HFFc6 (cell line): ENCODE measurements around the gene CLSTN3. TPM values are rescaled to one million over a fixed set of nuclear protein-coding genes. Genes with fewer than 3 reads are reported as not detected.
A peak's percentile ranks its signal among the peaks of the same experiment; 100 is the strongest.

ENCODE experiments used
- DNase-seq: peaks from one replicate; pipeline ENCODE4 v3.0.0-alpha.2; 2018
- H3K27ac Mint-ChIP-seq: 2 replicates; pipeline ENCODE4 v1.8.0; 2020; ENCODE audit warnings: mild to moderate bottlenecking, mixed read lengths
- H3K27me3 Mint-ChIP-seq: 2 replicates; pipeline ENCODE4 v1.8.0; 2021; ENCODE audit warnings: mild to moderate bottlenecking, moderate library complexity, mixed read lengths; ENCODE audit not compliant: insufficient read depth
- H3K36me3 Mint-ChIP-seq: 2 replicates; pipeline ENCODE4 v1.8.0; 2021; ENCODE audit warnings: low read depth, mixed read lengths
- H3K4me1 Mint-ChIP-seq: 2 replicates; pipeline ENCODE4 v1.8.0; 2020; ENCODE audit warnings: low read depth, mixed read lengths
- H3K4me3 Mint-ChIP-seq: 2 replicates; pipeline ENCODE4 v1.8.0; 2020; ENCODE audit warnings: mild to moderate bottlenecking, moderate library complexity, mixed read lengths
- H3K9me3 Mint-ChIP-seq: 2 replicates; pipeline ENCODE4 v1.8.0; 2020; ENCODE audit warnings: mild to moderate bottlenecking, mixed read lengths
- total RNA-seq, 6 experiments: library from RNA; stranded (reverse); fragmentation: NEBNext Ultra II Directional; extraction: Animal tissue kit (Norgen Biotek cat#: 25700); gene quantifications; 2 replicates in 1 of 6; 3 replicates in 5 of 6; pipeline ENCODE4 v1.2.3, GENCODE V29; 2021
- TF ChIP-seq, protein P1 (sequence below): fragments of 200-600 bp; sonication (generic); IDR thresholded peaks from 2 replicates; pipeline ENCODE4 v1.5.0; 2021; ENCODE audit warnings: antibody characterized with exemption, mild to moderate bottlenecking

The CLSTN3 gene
- total RNA-seq, 6 experiments from 2014 or later: 10.4 to 15.5 (median 13.7) TPM

DNA sequence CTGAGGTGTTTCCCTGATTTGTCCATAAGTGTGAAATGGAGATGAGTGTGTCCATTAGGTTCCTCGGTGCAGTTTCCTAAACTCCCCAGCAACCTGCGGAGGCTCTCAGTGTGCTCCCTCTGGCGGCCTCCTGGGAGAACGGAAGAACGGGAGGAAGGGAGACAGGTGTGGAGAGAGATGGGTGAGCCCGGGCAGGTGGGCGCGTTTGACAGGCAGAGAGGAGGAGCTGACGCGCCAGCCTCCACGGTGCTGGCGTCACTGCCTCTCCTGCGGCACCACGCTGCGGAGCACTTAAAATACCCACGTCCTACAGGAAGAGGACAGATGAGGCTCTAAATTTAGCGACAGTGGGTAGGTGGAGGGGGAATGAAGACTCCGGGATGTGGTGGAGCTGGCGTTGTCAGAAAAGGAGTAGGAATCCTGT, 32.5 kb downstream of the CLSTN3 start:
- H3K27me3 Mint-ChIP-seq: peaks cover 14% of the 10 kb centered on the region
- no peak overlapping the region for H3K27ac Mint-ChIP-seq
- TF ChIP-seq, protein P1, sequence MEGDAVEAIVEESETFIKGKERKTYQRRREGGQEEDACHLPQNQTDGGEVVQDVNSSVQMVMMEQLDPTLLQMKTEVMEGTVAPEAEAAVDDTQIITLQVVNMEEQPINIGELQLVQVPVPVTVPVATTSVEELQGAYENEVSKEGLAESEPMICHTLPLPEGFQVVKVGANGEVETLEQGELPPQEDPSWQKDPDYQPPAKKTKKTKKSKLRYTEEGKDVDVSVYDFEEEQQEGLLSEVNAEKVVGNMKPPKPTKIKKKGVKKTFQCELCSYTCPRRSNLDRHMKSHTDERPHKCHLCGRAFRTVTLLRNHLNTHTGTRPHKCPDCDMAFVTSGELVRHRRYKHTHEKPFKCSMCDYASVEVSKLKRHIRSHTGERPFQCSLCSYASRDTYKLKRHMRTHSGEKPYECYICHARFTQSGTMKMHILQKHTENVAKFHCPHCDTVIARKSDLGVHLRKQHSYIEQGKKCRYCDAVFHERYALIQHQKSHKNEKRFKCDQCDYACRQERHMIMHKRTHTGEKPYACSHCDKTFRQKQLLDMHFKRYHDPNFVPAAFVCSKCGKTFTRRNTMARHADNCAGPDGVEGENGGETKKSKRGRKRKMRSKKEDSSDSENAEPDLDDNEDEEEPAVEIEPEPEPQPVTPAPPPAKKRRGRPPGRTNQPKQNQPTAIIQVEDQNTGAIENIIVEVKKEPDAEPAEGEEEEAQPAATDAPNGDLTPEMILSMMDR: peak; percentile 65
- no peak overlapping the region for H3K4me3 Mint-ChIP-seq
- H3K9me3 Mint-ChIP-seq: peaks cover 15% of the 10 kb centered on the region
- peaks cover 8% of the 10 kb centered on the region; the same call in 1 of the 2 replicates for H3K36me3 Mint-ChIP-seq
- 0 out of 2 replicates have a peak, but pooled peaks cover 5% of the 10 kb centered on the region for H3K4me1 Mint-ChIP-seq
- DNase-seq: no peak

DNA sequence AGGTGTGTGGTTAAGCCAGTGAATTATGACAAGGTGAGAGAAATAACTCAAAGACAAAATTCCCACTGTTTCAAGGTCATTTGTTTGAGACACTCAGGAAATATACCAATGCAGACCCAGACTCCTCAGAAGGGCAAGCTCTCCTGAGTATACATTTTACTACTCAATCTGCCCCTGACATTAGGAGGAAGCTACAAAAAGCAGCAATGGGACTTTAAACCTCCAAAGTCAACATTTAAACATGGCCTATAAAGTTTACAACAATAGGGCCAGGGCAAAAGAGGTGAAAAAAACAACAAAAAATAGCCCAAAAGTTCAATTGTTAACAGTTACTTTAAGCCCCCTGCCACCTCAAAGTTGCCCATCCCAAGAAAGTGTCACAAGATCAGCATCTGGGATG, 39.8 kb downstream of the CLSTN3 start:
- H3K27ac Mint-ChIP-seq: no peak overlapping the region

DNA sequence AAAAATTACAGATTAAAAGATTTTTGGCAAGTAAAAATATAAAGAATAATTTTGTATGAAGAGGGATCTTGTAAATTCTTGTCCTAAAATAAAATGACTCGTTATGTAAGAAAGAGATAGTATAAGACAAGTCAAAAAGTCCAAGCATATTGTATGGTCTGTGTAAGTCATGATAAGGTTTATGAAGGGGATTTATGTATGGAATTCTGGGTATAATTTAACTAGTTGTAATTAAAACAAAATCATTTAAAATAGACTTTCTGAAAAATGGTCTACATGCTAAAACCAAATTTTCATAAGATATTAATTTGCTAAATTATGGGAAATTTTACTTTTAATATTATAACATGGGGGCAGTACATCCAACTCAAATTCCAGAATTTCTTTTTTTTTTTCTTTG, 41.7 kb downstream of the CLSTN3 start:
- no peak for DNase-seq
- H3K9me3 Mint-ChIP-seq: peaks cover 71% of the 10 kb centered on the region
- H3K36me3 Mint-ChIP-seq: peaks cover 33% of the 10 kb centered on the region

More for the DNA sequence above, 39.8 kb downstream of the CLSTN3 start:
- Mint-ChIP-seq H3K4me1 (peaks cover 4% of the 10 kb centered on the region), H3K9me3 (peaks cover 73% of the 10 kb centered on the region), H3K36me3 (peaks cover 33% of the 10 kb centered on the region), H3K4me3 (no peak overlapping the region), H3K27me3 (peaks cover 3% of the 10 kb centered on the region; the same call in 1 of the 2 replicates)
- DNase-seq: no peak
- TF ChIP-seq, protein P1: no peak

DNA sequence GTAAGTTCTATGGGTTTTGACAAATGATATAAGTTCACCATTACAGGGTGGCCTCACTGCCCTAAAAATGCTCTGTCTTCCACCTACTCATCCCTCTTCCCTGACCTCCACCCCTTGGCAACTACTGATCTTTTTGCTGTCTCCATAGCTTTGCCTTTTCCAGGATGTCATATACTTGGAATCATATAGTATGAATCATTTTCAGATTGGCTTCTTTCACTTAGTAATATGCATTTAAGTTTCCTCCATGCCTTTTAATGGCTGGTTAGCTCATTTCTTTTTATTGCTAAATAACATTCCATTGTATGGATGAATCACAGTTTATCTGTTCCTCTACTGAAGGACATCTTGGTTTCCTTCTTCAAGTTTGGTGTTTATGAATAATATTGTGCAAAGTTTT, 45.3 kb downstream of the CLSTN3 start:
- TF ChIP-seq, protein P1: no peak
- peak; percentile 62 for DNase-seq
- Mint-ChIP-seq H3K4me3 (0 out of 2 replicates have a peak overlapping the region, but pooled peaks have one; percentile 10), H3K4me1 (peaks cover 20% of the 10 kb centered on the region), H3K36me3 (peaks cover 3% of the 10 kb centered on the region; the same call in 1 of the 2 replicates), H3K27ac (peak overlapping the region; percentile 76), H3K9me3 (peaks cover 35% of the 10 kb centered on the region), H3K27me3 (no peaks in the 10 kb centered on the region; the same call in 1 of the 2 replicates)

More for the DNA sequence above, 41.7 kb downstream of the CLSTN3 start:
- Mint-ChIP-seq H3K4me1 (peaks cover 18% of the 10 kb centered on the region), H3K4me3 (no peak overlapping the region), H3K27ac (no peak overlapping the region), H3K27me3 (no peaks in the 10 kb centered on the region; the same call in 1 of the 2 replicates)
- TF ChIP-seq, protein P1: no peak

DNA sequence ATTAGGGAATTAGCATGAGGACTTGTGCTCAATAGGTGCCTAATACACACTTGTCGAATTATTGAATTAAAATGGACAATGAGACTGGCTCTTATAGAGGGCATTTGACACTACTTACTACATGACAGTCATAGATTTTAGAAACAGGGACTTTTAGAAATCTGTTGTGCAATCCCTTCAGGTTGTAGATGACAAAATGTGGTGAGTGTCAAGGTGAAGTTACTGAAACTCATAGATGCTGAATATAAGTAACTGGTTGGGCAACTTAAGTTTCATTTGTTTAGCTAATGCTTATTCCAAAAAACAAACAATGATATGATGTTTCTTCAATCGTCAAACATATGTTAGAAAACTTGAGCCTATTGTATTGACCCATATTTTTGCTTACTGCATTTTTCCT, 46.4 kb downstream of the CLSTN3 start:
- Mint-ChIP-seq H3K4me1 (peaks cover 29% of the 10 kb centered on the region), H3K27ac (no peak overlapping the region), H3K27me3 (no peaks in the 10 kb centered on the region; the same call in 1 of the 2 replicates), H3K4me3 (no peak overlapping the region), H3K36me3 (no peaks in the 10 kb centered on the region), H3K9me3 (peaks cover 24% of the 10 kb centered on the region)
- no peak for DNase-seq
- TF ChIP-seq, protein P1: no peak
